H1 (cell line): Measurements from ENCODE around the gene METAP1D. TPM values are rescaled to one million over a fixed set of nuclear protein-coding genes. Genes with fewer than 3 reads are reported as not detected.

ENCODE experiments used
- CTCF ChIA-PET: fragments of 300-600 bp; sonication (Branson Sonifier 250); formaldehyde crosslinking; loops from one replicate; lab custom pipeline; 2021; ENCODE audit not compliant: partially characterized antibody; lab: Charles Lee
- POLR2A ChIA-PET: fragments of 300-600 bp; sonication (Branson Sonifier 250); formaldehyde crosslinking; loops from one replicate; lab custom pipeline; 2021; ENCODE audit warnings: inconsistent platforms; ENCODE audit not compliant: partially characterized antibody; lab: Charles Lee
- DNase-seq, 2 experiments: peaks; one replicate each; pipeline versions ENCODE4 v3.0.0 to v3.0.0-alpha.2; 2010 to 2022; ENCODE audit warnings: low spot score in 2 of 2, low read depth in 1 of 2, mixed read lengths in 1 of 2
- FAIRE-seq: peaks from 2 replicates; lab custom pipeline; 2011; peaks lifted over from hg19 to GRCh38; lab: Jason Lieb, UNC
- H2AFZ ChIP-seq: 2 replicates; pipeline ENCODE4 v1.8.1; 2012; ENCODE audit warnings: low read length, inconsistent platforms
- H2AK5ac ChIP-seq: 2 replicates; pipeline ENCODE4 v1.6.1; 2013; ENCODE audit warnings: low read depth, low read length
- H2BK120ac ChIP-seq: replicated peaks from 2 replicates; pipeline ENCODE3; 2013; ENCODE audit warnings: low read depth, low read length, inconsistent platforms
- H2BK12ac ChIP-seq: 2 replicates; pipeline ENCODE4 v1.6.1; 2013; ENCODE audit warnings: low read depth, low read length
- H2BK15ac ChIP-seq: 2 replicates; pipeline ENCODE4 v1.6.1; 2013; ENCODE audit warnings: low read length
- H2BK20ac ChIP-seq: 2 replicates; pipeline ENCODE4 v1.6.1; 2013; ENCODE audit warnings: low read length
- H2BK5ac ChIP-seq: 2 replicates; pipeline ENCODE4 v1.6.1; 2013; ENCODE audit warnings: low read depth, low read length
- H3K14ac ChIP-seq: 2 replicates; pipeline ENCODE4 v1.6.1; 2013; ENCODE audit warnings: inconsistent platforms; ENCODE audit not compliant: insufficient read length
- H3K18ac ChIP-seq: 2 replicates; pipeline ENCODE4 v1.6.1; 2013; ENCODE audit warnings: low read length; ENCODE audit errors: extremely low read depth
- H3K23ac ChIP-seq: 2 replicates; pipeline ENCODE4 v1.6.1; 2013; ENCODE audit warnings: inconsistent platforms; ENCODE audit not compliant: insufficient read length
- H3K23me2 ChIP-seq: 2 replicates; pipeline ENCODE4 v1.6.1; 2013; ENCODE audit warnings: low read depth, low read length
- H3K27ac ChIP-seq: 2 replicates; pipeline ENCODE4 v1.6.1; 2011; ENCODE audit warnings: low read depth, low read length, inconsistent platforms
- H3K27me3 ChIP-seq, 4 experiments: replicated peaks in 1 of 4; 1 replicate in 1 of 4; 2 replicates in 3 of 4; pipeline versions ENCODE4 v1.6.1 to v1.8.1; 2011 to 2013; ENCODE audit warnings: low read length in 3 of 4, mild to moderate bottlenecking in 3 of 4, inconsistent platforms in 2 of 4, mixed read lengths in 2 of 4, moderate library complexity in 1 of 4; ENCODE audit not compliant: control insufficient read depth in 3 of 4, insufficient read depth in 3 of 4; ENCODE audit errors: extremely low read depth in 1 of 4
- H3K36me3 ChIP-seq, 4 experiments: 2 replicates each; pipeline versions ENCODE4 v1.6.1 to v1.8.1; 2011 to 2013; ENCODE audit warnings: mild to moderate bottlenecking in 4 of 4, low read length in 3 of 4, moderate library complexity in 2 of 4, control low read depth in 1 of 4, inconsistent platforms in 1 of 4; ENCODE audit not compliant: insufficient read depth in 4 of 4, control insufficient read depth in 2 of 4
- H3K4ac ChIP-seq: replicated peaks from 2 replicates; pipeline ENCODE3; 2013; ENCODE audit warnings: low read length, low read depth, mixed read lengths, inconsistent platforms; ENCODE audit not compliant: insufficient read length
- H3K4me1 ChIP-seq, 4 experiments: replicated peaks in 1 of 4; 1 replicate in 1 of 4; 2 replicates in 3 of 4; pipeline versions ENCODE4 v1.6.1 to v1.8.1; 2011 to 2013; ENCODE audit warnings: low read length in 3 of 4, inconsistent platforms in 2 of 4, mixed read lengths in 1 of 4; ENCODE audit not compliant: insufficient read depth in 4 of 4, control insufficient read depth in 3 of 4
- H3K4me2 ChIP-seq, 2 experiments: 2 replicates each; pipeline versions ENCODE4 v1.6.1 to v1.8.1; 2011 to 2013; ENCODE audit warnings: low read depth in 2 of 2, low read length in 2 of 2, control low read depth in 1 of 2, inconsistent platforms in 1 of 2, mild to moderate bottlenecking in 1 of 2; ENCODE audit not compliant: insufficient read depth in 1 of 2
- H3K4me3 ChIP-seq, 4 experiments: fragments of 200-600, 300-600 bp in 1 of 4; sonication (generic), shearing (Covaris generic), sonication (Bioruptor Twin) in 1 of 4; 2 replicates each; pipeline versions ENCODE4 v1.5.1 to v1.8.1; 2011 to 2016; ENCODE audit warnings: low read length in 4 of 4, low read depth in 3 of 4, control low read depth in 2 of 4, inconsistent platforms in 2 of 4, mild to moderate bottlenecking in 2 of 4, mixed read lengths in 1 of 4, moderate library complexity in 1 of 4; ENCODE audit not compliant: insufficient read depth in 2 of 4; ENCODE audit errors: extremely low read depth in 1 of 4
- H3K56ac ChIP-seq: replicated peaks from 2 replicates; pipeline ENCODE3; 2013; ENCODE audit warnings: low read depth, mild to moderate bottlenecking, mixed read lengths, low read length, inconsistent platforms; ENCODE audit not compliant: insufficient read length
- H3K79me1 ChIP-seq: 2 replicates; pipeline ENCODE4 v1.6.1; 2013; ENCODE audit warnings: low read depth, low read length, control low read depth
- H3K79me2 ChIP-seq, 2 experiments: 2 replicates each; pipeline versions ENCODE4 v1.6.1 to v1.8.1; 2012 to 2013; ENCODE audit warnings: low read length in 2 of 2, mild to moderate bottlenecking in 2 of 2, inconsistent platforms in 1 of 2; ENCODE audit not compliant: insufficient read depth in 2 of 2, control insufficient read depth in 1 of 2
- H3K9ac ChIP-seq, 4 experiments: replicated peaks in 1 of 4; 1 replicate in 1 of 4; 2 replicates in 3 of 4; pipeline versions ENCODE4 v1.6.1 to v1.8.1; 2011 to 2013; ENCODE audit warnings: low read depth in 3 of 4, low read length in 3 of 4, control low read depth in 2 of 4, mild to moderate bottlenecking in 2 of 4, moderate library complexity in 2 of 4, inconsistent platforms in 1 of 4; ENCODE audit errors: extremely low read depth in 1 of 4
- H3K9me3 ChIP-seq, 2 experiments: 2 replicates each; pipeline versions ENCODE4 v1.6.1 to v1.8.1; 2012 to 2013; ENCODE audit warnings: mild to moderate bottlenecking in 2 of 2, moderate library complexity in 2 of 2, control low read depth in 1 of 2, inconsistent platforms in 1 of 2, low read depth in 1 of 2, low read length in 1 of 2, mixed read lengths in 1 of 2; ENCODE audit not compliant: insufficient read depth in 2 of 2
- H4K20me1 ChIP-seq, 2 experiments: replicated peaks in 1 of 2; 2 replicates each; pipeline versions ENCODE3 to v1.8.1; 2011 to 2013; ENCODE audit warnings: inconsistent platforms in 2 of 2, low read length in 2 of 2, mild to moderate bottlenecking in 1 of 2; ENCODE audit not compliant: insufficient read depth in 2 of 2, control insufficient read depth in 1 of 2
- H4K5ac ChIP-seq: 2 replicates; pipeline ENCODE4 v1.6.1; 2013; ENCODE audit warnings: low read length, low read depth, mixed read lengths, inconsistent platforms; ENCODE audit not compliant: insufficient read length
- H4K8ac ChIP-seq: 2 replicates; pipeline ENCODE4 v1.8.0; 2013; ENCODE audit warnings: mild to moderate bottlenecking, moderate library complexity, low read length, inconsistent platforms; ENCODE audit not compliant: insufficient read depth; ENCODE audit errors: extremely low read depth
- H4K91ac ChIP-seq: replicated peaks from 2 replicates; pipeline ENCODE3; 2013; ENCODE audit warnings: low read length, mixed read lengths, inconsistent platforms; ENCODE audit not compliant: insufficient read length
- ASH2L ChIP-seq: fragments of 200-600, 300-600 bp; sonication (generic); IDR thresholded peaks from one replicate; pipeline ENCODE4 v1.7.1; 2017; ENCODE audit warnings: low read length
- CBX8 ChIP-seq: fragments of 300-800, 300-1000 bp; sonication (generic); IDR thresholded peaks from 2 replicates; pipeline ENCODE4 v1.7.1; 2016; ENCODE audit warnings: low read depth, low read length, borderline replicate concordance
- CTCF ChIP-seq, 3 experiments: IDR thresholded peaks; 1 replicate in 2 of 3; 2 replicates in 1 of 3; pipeline versions ENCODE4 v1.5.1 to v1.6.1; 2011; ENCODE audit warnings: low read length in 3 of 3, mild to moderate bottlenecking in 3 of 3, inconsistent platforms in 2 of 3, low read depth in 1 of 3, moderate library complexity in 1 of 3; ENCODE audit not compliant: insufficient read depth in 1 of 3; ENCODE audit errors: control extremely low read depth in 1 of 3
- EP300 ChIP-seq, 2 experiments: IDR thresholded peaks; 1 replicate in 1 of 2; 2 replicates in 1 of 2; pipeline ENCODE4 v1.6.1; 2011 to 2012; ENCODE audit warnings: low read depth in 2 of 2, low read length in 2 of 2, mild to moderate bottlenecking in 2 of 2, borderline replicate concordance in 1 of 2, inconsistent platforms in 1 of 2, moderate library complexity in 1 of 2
- HDAC6 ChIP-seq: IDR thresholded peaks from one replicate; pipeline ENCODE4 v1.7.1; 2012; ENCODE audit warnings: low read depth, mild to moderate bottlenecking, inconsistent platforms, low read length, moderate library complexity
- JUND ChIP-seq: IDR thresholded peaks from 2 replicates; pipeline ENCODE4 v1.6.1; 2011; ENCODE audit warnings: mild to moderate bottlenecking, improper control_type of control experiment, low read length
- NRF1 ChIP-seq: IDR thresholded peaks from 2 replicates; pipeline ENCODE4 v1.6.1; 2011; ENCODE audit warnings: mild to moderate bottlenecking, low read depth, low read length, improper control_type of control experiment
- SUZ12 ChIP-seq: fragments of 200-600 bp; sonication (generic); IDR thresholded peaks from 2 replicates; pipeline ENCODE4 v1.6.1; 2012; ENCODE audit warnings: mild to moderate bottlenecking, inconsistent platforms, low read length, moderate library complexity, mixed read lengths
- WGBS, 2 experiments: shearing (Covaris generic) in 1 of 2; methylation state at CpG; one replicate each; pipeline versions ENCODE4 v1.1.6 to v1.1.7; 2013 to 2015; ENCODE audit warnings: low lambda C conversion rate in 2 of 2, mixed read lengths in 2 of 2, inconsistent platforms in 1 of 2, low coverage in 1 of 2, missing lambda C conversion rate in 1 of 2; ENCODE audit not compliant: insufficient replicate concordance in 2 of 2, insufficient coverage in 1 of 2, insufficient read length in 1 of 2; ENCODE audit errors: extremely low coverage in 1 of 2, missing lambda C conversion rate in 1 of 2; 5-methylcytosine and 5-hydroxymethylcytosine counted together
- polyA plus RNA-seq, 7 experiments: library from polyadenylated mRNA; depleted of rRNA in 3 of 7; stranded (reverse) in 5 of 7; unstranded in 2 of 7; fragments of >200 nt in 5 of 7; fragments of 200-250 nt in 2 of 7; gene quantifications; 1 replicate in 5 of 7; 2 replicates in 1 of 7; 4 replicates in 1 of 7; pipeline versions ENCODE4 v1.2.1 to v1.2.3, GENCODE V29; 2011 to 2013; ENCODE audit warnings: missing spikeins in 2 of 7, mixed read lengths in 2 of 7
- total RNA-seq: library from RNA; stranded (reverse); fragmentation: NEBNext Ultra II Directional; extraction: Animal tissue kit (Norgen Biotek cat#: 25700); gene quantifications from 2 replicates; pipeline ENCODE4 v1.2.1, GENCODE V29; 2021
- TF ChIP-seq, protein P1 (sequence below): IDR thresholded peaks from 2 replicates; pipeline ENCODE4 v1.6.1; 2011; ENCODE audit warnings: low read length, improper control_type of control experiment
- TF ChIP-seq, protein P2 (sequence below): IDR thresholded peaks from 2 replicates; pipeline ENCODE4 v1.6.1; 2012; ENCODE audit warnings: inconsistent platforms

METAP1D gene
- total and polyA plus RNA-seq, 2 of the 8 experiments (the other 6 are each of a cell fraction or from before 2014, with no cell fraction given), result 3.9 to 6.2 TPM

DNA sequence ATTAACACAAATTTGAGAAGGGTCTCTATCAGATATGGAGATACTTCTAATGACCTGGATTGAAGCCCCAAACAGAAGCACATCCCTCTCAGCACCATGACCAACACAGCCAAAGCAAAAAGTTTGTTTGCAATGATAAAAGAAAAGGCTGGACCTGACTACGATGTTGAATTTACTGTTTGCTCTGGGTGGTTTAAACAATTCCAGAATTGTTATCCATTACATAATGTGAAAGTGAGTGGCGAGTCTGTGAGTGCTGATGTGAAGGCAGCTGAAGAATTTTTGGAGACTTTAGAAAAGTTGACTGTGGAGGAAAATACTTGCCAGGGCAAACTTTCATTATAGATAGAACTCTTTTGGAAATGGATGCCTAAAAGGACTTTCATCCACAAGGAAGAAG is 120.4 kb downstream of the METAP1D start:
- H4K91ac ChIP-seq, result no peak overlapping the region
- no peak for FAIRE-seq
- POLR2A ChIA-PET, result no interaction called here
- no peak for TF ChIP-seq HDAC6
- no peak for TF ChIP-seq EP300 (IDR thresholded peaks at IDR 0.05; ENCODE audit: borderline replicate concordance in 1 of 2, low read depth in 2 of 2, low read length in 2 of 2)
- TF ChIP-seq, protein P1, sequence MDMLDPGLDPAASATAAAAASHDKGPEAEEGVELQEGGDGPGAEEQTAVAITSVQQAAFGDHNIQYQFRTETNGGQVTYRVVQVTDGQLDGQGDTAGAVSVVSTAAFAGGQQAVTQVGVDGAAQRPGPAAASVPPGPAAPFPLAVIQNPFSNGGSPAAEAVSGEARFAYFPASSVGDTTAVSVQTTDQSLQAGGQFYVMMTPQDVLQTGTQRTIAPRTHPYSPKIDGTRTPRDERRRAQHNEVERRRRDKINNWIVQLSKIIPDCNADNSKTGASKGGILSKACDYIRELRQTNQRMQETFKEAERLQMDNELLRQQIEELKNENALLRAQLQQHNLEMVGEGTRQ, result no peak
- no peak for TF ChIP-seq SUZ12
- no peak for TF ChIP-seq JUND
- no peak for TF ChIP-seq CTCF (IDR thresholded peaks at IDR 0.05; ENCODE audit: control extremely low read depth in 1 of 3, insufficient read depth in 1 of 3, low read depth in 1 of 3, low read length in 3 of 3)
- no peak for TF ChIP-seq ASH2L
- no peak for TF ChIP-seq NRF1
- TF ChIP-seq, protein P2, sequence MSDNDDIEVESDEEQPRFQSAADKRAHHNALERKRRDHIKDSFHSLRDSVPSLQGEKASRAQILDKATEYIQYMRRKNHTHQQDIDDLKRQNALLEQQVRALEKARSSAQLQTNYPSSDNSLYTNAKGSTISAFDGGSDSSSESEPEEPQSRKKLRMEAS, result no peak
- TF ChIP-seq CBX8, result no peak

More for the DNA sequence above, 120.4 kb downstream of the METAP1D start:
- H3K23ac ChIP-seq, result no peak overlapping the region
- H3K79me1 ChIP-seq, result no peaks in the 10 kb centered on the region
- H3K27ac ChIP-seq, result no peak overlapping the region
- H4K8ac ChIP-seq, result no peak overlapping the region
- H3K23me2 ChIP-seq, result no peaks in the 10 kb centered on the region
- no peak overlapping the region for H3K4me2 ChIP-seq
- H3K4ac ChIP-seq, result no peak overlapping the region
- H3K9me3 ChIP-seq, result no peaks in the 10 kb centered on the region
- H4K20me1 ChIP-seq, result peaks cover 0 to 3% of the 10 kb centered on the region in 2 experiments
- H3K56ac ChIP-seq, result no peak overlapping the region
- no peak overlapping the region for H3K18ac ChIP-seq
- H2AK5ac ChIP-seq, result no peak overlapping the region
- H3K79me2 ChIP-seq, result no peaks in the 10 kb centered on the region
- no peak overlapping the region for H2BK20ac ChIP-seq
- H3K9ac ChIP-seq, result no peak overlapping the region
- CTCF ChIA-PET, result interaction anchor here (0.6 to 1.9 kb wide), 8 partner anchors 13 to 687 kb away, joined by 3 to 7 read pairs (median 4); no protein-coding TSS in a partner anchor
- no peak for DNase-seq
- H4K5ac ChIP-seq, result no peak overlapping the region
- no peak overlapping the region for H2BK5ac ChIP-seq
- no peaks in the 10 kb centered on the region for H3K4me1 ChIP-seq
- no peaks in the 10 kb centered on the region for H3K36me3 ChIP-seq
- no peak overlapping the region for H3K14ac ChIP-seq
- no peaks in the 10 kb centered on the region; a peak in 1 of 7 replicates for H3K27me3 ChIP-seq
- 93% methylated on average over 2 of the region's 2 CpGs; no CpG with 5 or more reads in 1 of the 2 experiments for WGBS, 2 experiments
- no peak overlapping the region for H2AFZ ChIP-seq
- no peak overlapping the region for H2BK12ac ChIP-seq
- H2BK15ac ChIP-seq, result no peak overlapping the region
- no peak overlapping the region for H2BK120ac ChIP-seq
- no peak overlapping the region for H3K4me3 ChIP-seq
